GM12878 (cell line): ENCODE data around the gene TENT4B. TPM values are rescaled to one million over a fixed set of nuclear protein-coding genes. Genes with fewer than 3 reads are reported as not detected.

Experiments
- EED ChIP-seq: sonication (generic); IDR thresholded peaks from 2 replicates; pipeline ENCODE4 v1.6.1; 2016; ENCODE audit warnings: antibody characterized with exemption, low read depth
- ZBTB11 ChIP-seq: fragments of 450-650 bp; formaldehyde crosslinking; IDR thresholded peaks from 2 replicates; pipeline ENCODE4 v1.5.0; 2022; ENCODE audit warnings: mild to moderate bottlenecking, missing genetic modification characterization
- ZNF687 ChIP-seq: fragments of 450-650 bp; IDR thresholded peaks from 2 replicates; pipeline ENCODE4 v1.6.1; 2017; ENCODE audit warnings: mild to moderate bottlenecking, moderate library complexity
- polyA plus RNA-seq, 11 experiments: library from polyadenylated mRNA; depleted of rRNA in 4 of 11; unstranded in 6 of 11; stranded (reverse) in 5 of 11; fragments of >200 nt; fragmentation: Nextera tagmentation in 4 of 11; fragmentation: Illumina TruSeq in 1 of 11; extraction: Ambion mirVana in 4 of 11; extraction: Trizol in 1 of 11; gene quantifications; 1 replicate in 1 of 11; 2 replicates in 10 of 11; pipeline versions ENCODE4 v1.2.1 to v1.2.3, GENCODE V29; 2011 to 2016; ENCODE audit warnings: inconsistent platforms in 2 of 11, missing spikeins in 2 of 11, low read depth in 1 of 11
- total RNA-seq, 4 experiments: library from RNA; depleted of rRNA in 3 of 4; stranded (reverse); fragments of >200 nt in 3 of 4; fragmentation: Illumina TruSeq in 1 of 4; extraction: Trizol in 1 of 4; gene quantifications; 2 replicates each; pipeline versions ENCODE4 v1.2.1 to v1.2.3, GENCODE V29; 2013 to 2021

Gene TENT4B
- total and polyA plus RNA-seq, 10 of the 15 experiments (the other 5 are each of a cell fraction or from before 2014, with no cell fraction given) = 4.4 to 16.7 (median 10.8) TPM

DNA sequence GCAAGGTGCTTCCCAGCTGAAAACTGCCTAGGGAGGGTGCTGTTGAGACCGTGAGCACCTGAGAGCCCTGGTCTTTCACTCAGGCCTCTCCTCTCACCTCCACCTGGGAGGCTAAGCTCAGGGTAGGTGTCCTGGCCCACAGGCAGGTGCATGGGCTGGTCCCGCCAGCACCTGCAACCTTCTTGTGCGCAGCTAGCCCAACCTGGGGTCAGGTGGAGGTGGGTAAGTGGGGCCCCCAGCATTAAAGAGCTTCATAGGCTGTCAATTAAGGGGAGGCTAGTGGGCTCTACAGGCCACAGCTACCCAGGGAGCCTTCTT lies 122.0 kb downstream of the TENT4B start (continued):
- TF ChIP-seq ZBTB11 (CRISPR knock-in tag) (no peak), ZNF687 (no peak), EED (no peak)
